Glomerular visceral epithelial cell (primary cell): Measurements from ENCODE around the gene UBE2I.
"Not testable (repeated sequence)": the region's sequence is repeated elsewhere in the genome, so short reads cannot be mapped to it uniquely, and the experiment has no call there.

Experiments used
- DNase-seq: peaks from one replicate; pipeline ENCODE4 v3.0.0-alpha.2; 2016; ENCODE audit errors: extremely low spot score

Gene UBE2I

GRCh38 chr16:1277617-1278282 lies 31.7 kb upstream of the UBE2I start:
- no peak for DNase-seq

- no peak for DNase-seq
Measured at GRCh38 chr16:1278477-1278876, 31.0 kb upstream of the UBE2I start.

- DNase-seq, result no peak
Measured at GRCh38 chr16:1279081-1279944, 30.1 kb upstream of the UBE2I start.

GRCh38 chr16:1279945-1280589 lies 29.4 kb upstream of the UBE2I start:
- DNase-seq, result no peak

GRCh38 chr16:1280783-1281182 lies 28.7 kb upstream of the UBE2I start:
- DNase-seq, result no peak

GRCh38 chr16:1281517-1281916 lies 27.9 kb upstream of the UBE2I start:
- no peak for DNase-seq

GRCh38 chr16:1282324-1282973 lies 27.0 kb upstream of the UBE2I start:
- DNase-seq, result no peak

- DNase-seq, result no peak
Measured at GRCh38 chr16:1283296-1283695, 26.1 kb upstream of the UBE2I start.

- no peak for DNase-seq
Measured at GRCh38 chr16:1283996-1284616, 25.3 kb upstream of the UBE2I start.

GRCh38 chr16:1285669-1286512 lies 23.5 kb upstream of the UBE2I start:
- no peak for DNase-seq

- no peak for DNase-seq
Measured at GRCh38 chr16:1286513-1287094, 22.8 kb upstream of the UBE2I start.

- no peak for DNase-seq
Measured at GRCh38 chr16:1287982-1288670, 21.3 kb upstream of the UBE2I start.

GRCh38 chr16:1288813-1289476 lies 20.5 kb upstream of the UBE2I start:
- DNase-seq, result no peak

- DNase-seq, result no peak
Measured at GRCh38 chr16:1289477-1289866, 20.0 kb upstream of the UBE2I start.

GRCh38 chr16:1290063-1290501 lies 19.4 kb upstream of the UBE2I start:
- DNase-seq, result no peak

GRCh38 chr16:1290860-1291575 lies 18.4 kb upstream of the UBE2I start:
- no peak for DNase-seq

GRCh38 chr16:1291576-1291974 lies 17.9 kb upstream of the UBE2I start:
- no peak for DNase-seq

- DNase-seq, result not testable (repeated sequence)
Measured at GRCh38 chr16:1292208-1292607, 17.2 kb upstream of the UBE2I start.

- DNase-seq, result not testable (repeated sequence)
Measured at GRCh38 chr16:1292808-1293207, 16.6 kb upstream of the UBE2I start.
